GM12874 (cell line): ENCODE measurements around the gene ASB3.

Experiments used
- TF ChIP-seq, protein P1 (sequence below): IDR thresholded peaks from 2 replicates; pipeline ENCODE4 v1.5.1; 2011; ENCODE audit warnings: low read depth, mild to moderate bottlenecking, control low read depth, low read length, moderate library complexity; ENCODE audit not compliant: insufficient read depth

The ASB3 gene

DNA sequence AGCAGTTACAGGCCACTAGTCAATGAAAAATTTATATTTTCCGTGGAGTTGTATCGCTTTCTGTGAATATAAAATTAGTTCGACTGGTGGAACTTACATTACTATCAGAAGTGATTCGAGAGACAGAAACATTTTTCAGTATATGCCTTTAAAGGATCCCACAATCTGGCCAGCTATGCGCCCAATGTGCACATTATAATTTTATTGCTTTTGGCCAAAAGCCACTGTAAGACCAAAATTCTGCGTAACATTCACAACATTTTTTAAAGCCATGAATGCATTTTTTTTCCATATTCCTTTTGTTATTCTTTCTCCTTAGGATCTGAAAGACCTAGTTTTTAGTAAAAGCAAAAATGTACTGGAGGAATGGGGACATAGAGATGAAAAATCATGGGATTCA is 150.2 kb downstream of the ASB3 start:
- TF ChIP-seq, protein P1, sequence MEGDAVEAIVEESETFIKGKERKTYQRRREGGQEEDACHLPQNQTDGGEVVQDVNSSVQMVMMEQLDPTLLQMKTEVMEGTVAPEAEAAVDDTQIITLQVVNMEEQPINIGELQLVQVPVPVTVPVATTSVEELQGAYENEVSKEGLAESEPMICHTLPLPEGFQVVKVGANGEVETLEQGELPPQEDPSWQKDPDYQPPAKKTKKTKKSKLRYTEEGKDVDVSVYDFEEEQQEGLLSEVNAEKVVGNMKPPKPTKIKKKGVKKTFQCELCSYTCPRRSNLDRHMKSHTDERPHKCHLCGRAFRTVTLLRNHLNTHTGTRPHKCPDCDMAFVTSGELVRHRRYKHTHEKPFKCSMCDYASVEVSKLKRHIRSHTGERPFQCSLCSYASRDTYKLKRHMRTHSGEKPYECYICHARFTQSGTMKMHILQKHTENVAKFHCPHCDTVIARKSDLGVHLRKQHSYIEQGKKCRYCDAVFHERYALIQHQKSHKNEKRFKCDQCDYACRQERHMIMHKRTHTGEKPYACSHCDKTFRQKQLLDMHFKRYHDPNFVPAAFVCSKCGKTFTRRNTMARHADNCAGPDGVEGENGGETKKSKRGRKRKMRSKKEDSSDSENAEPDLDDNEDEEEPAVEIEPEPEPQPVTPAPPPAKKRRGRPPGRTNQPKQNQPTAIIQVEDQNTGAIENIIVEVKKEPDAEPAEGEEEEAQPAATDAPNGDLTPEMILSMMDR, result no peak

DNA sequence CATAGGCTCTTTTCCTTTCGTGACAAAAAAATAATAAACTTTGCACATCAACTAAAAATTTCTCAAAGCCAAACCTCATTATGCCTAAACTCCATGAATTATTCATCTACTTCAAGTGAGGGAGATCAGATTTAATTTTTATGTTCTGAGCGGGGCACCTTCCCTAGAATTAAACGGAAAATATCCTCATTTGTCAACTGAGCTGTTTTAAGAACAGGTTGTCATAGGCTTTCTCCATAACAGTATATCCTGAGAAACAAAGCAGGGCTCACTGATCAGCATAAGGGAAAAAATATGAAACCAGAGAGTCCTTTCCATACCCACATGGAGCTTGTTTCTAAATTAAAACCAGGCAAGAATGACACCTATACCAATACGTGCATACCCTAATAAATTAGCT is 150.6 kb downstream of the ASB3 start:
- TF ChIP-seq, protein P1, result no peak

DNA sequence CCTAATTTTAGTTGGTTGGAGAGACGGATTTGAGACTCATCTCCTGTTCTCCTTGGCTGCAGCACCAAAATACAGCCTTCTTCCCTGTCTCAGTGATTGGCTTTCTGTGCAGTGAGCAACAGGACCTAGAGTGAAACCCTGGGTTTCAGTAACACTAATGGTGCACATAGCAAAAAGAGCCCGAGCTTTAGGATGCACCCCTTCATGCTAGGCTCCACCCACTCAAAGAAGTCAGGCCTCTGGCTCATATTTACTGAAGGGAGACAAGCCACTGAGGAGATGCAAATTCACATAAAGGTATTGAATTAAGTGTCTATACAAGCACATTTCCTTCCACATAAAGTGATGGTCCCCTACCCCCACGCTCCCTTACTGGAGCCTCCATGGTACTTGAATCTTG is 151.1 kb downstream of the ASB3 start:
- TF ChIP-seq, protein P1, result no peak

DNA sequence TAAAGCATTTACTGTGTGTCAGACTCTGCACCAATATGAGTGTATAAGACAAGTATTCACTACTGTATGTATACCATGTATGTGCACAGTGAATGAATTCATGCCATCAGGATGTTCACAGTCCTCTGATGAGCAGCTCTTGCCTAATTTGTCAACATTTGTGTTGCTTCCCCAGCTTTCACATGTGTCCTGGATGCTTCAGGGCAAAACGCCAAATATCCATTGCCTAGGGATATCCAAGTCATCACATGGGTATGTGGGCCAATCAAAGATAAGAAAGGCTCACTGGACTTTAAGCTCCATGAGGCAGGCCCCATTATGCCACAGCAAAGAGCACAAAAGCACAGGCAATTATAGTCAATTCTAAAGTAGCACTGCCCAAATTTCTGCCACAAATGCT is 153.3 kb downstream of the ASB3 start:
- TF ChIP-seq, protein P1, result no peak

DNA sequence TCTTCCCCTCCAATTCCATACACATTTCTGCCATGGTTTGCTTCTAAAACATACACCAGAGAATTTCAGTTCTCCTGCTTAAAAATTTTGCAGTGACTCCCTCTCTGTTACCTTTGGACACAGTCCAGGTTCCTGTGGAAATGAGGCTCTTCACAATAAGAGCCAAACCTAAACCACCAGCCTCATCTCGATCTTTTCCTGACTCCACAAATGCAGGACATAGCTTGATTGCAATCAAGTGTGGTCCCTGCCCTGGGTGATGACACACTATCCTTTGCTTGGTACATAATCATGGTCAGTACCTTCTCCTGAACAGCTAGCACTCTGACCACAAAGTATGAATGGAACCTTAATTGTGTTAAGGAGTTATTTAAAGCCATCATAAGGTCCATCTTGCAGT is 154.0 kb downstream of the ASB3 start:
- TF ChIP-seq, protein P1, result no peak

- TF ChIP-seq, protein P1, result no peak
These were observed 154.7 kb downstream of the ASB3 start for GRCh38 chr2:53632126-53632460.

DNA sequence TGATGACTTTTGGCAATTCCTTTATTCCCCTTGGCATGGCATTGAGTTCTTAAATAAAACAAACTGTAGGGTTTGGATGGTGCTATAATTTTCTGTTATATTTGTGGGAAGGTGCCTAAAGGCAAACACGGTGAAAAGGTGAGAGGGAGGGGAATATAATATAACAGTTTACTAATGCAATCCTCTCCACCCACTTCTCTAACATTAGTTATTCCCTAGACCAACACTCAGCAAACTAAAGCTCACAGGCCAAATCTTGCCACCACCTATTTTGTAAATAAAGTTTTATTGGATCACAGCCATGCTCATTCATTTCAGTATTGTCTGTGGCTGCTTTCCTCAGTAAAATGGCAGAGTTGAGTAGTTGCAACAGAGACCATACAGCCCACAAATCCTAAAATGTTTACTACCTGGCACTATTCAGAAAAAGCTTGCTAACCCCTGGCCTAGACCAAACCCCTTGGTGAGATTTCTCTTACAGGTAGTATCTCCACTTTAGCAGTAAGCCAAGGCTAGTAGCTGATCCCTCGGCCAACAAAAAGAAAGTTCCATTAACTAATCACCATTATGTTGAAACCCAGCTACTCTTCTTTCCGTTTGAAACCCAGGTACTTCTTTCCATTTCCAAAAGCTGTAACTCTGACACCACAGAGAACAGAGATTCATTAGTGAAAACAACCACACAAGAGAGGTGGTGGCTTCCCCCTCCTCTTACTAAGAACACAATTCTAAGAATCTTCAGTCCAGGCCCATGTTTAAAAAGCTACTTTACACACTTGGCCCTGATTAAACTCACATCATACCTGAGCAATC is 155.2 kb downstream of the ASB3 start:
- TF ChIP-seq, protein P1, result no peak
